Adrenal gland (tissue), 5 donors: ENCODE data around the gene TUBG1.

Experiments
- CTCF ChIP-seq, 6 experiments: fragments of 450-650 bp in 4 of 6; fragments of 200-600 bp in 2 of 6; sonication (generic) in 1 of 6; IDR thresholded peaks; 1 replicate in 5 of 6; 2 replicates in 1 of 6; pipeline versions ENCODE4 v1.5.1 to v1.8.0; 2016 to 2021; ENCODE audit warnings: antibody characterized with exemption in 6 of 6, mild to moderate bottlenecking in 2 of 6, moderate library complexity in 1 of 6
- POLR2A ChIP-seq, 2 donors: fragments of 450-650 bp; IDR thresholded peaks; one replicate each; pipeline ENCODE4 v1.6.1; 2017; ENCODE audit warnings: antibody characterized with exemption in 2 of 2, mild to moderate bottlenecking in 2 of 2, moderate library complexity in 1 of 2
- donor health status: DM: no; HTN: no; CAD: no.

- TF ChIP-seq CTCF (IDR thresholded peaks at IDR 0.05), result no peak
- TF ChIP-seq POLR2A (IDR thresholded peaks at IDR 0.05), result no peak
Observed at GRCh38 chr17:42655528-42655927, 46.0 kb downstream of the TUBG1 start.
